HepG2 (cell line): Measurements from ENCODE around the gene SLC22A23. TPM values are rescaled to one million over a fixed set of nuclear protein-coding genes. Genes with fewer than 3 reads are reported as not detected.

Experiments
- BCL6 ChIP-seq: IDR thresholded peaks from 2 replicates; pipeline ENCODE4 v1.6.1; 2016; ENCODE audit warnings: missing genetic modification reagents, missing compliant biosample characterization
- CENPX ChIP-seq: sonication (generic); formaldehyde crosslinking; IDR thresholded peaks from 2 replicates; pipeline ENCODE4 v1.9.0; 2021; ENCODE audit warnings: mild to moderate bottlenecking, missing genetic modification reagents, moderate library complexity
- FOXO1 ChIP-seq: sonication (generic); formaldehyde crosslinking; IDR thresholded peaks from 2 replicates; pipeline ENCODE4 v1.4.0; 2020; ENCODE audit warnings: missing genetic modification reagents
- HOXA3 ChIP-seq: sonication (generic); formaldehyde crosslinking; IDR thresholded peaks from 2 replicates; pipeline ENCODE4 v1.5.0; 2020; ENCODE audit warnings: missing genetic modification reagents
- IKZF1 ChIP-seq: fragments of 450-650 bp; IDR thresholded peaks from 2 replicates; pipeline ENCODE4 v1.7.1; 2016
- KDM6A ChIP-seq: IDR thresholded peaks from 2 replicates; pipeline ENCODE4 v1.6.1; 2016; ENCODE audit warnings: low read depth
- MED1 ChIP-seq: sonication (generic); formaldehyde crosslinking; IDR thresholded peaks from 2 replicates; pipeline ENCODE4 v1.4.0; 2020; ENCODE audit warnings: missing genetic modification reagents
- NCOA1 ChIP-seq: sonication (generic); formaldehyde crosslinking; IDR thresholded peaks from 2 replicates; pipeline ENCODE4 v1.9.0; 2021; ENCODE audit warnings: missing genetic modification reagents
- NCOA2 ChIP-seq: sonication (generic); formaldehyde crosslinking; IDR thresholded peaks from 2 replicates; pipeline ENCODE4 v1.8.0; 2022; ENCODE audit warnings: inconsistent platforms
- NFATC3 ChIP-seq: sonication (generic); formaldehyde crosslinking; IDR thresholded peaks from 2 replicates; pipeline ENCODE4 v1.5.1; 2020; ENCODE audit warnings: mild to moderate bottlenecking, missing genetic modification reagents
- NR2C2 ChIP-seq: sonication (generic); formaldehyde crosslinking; IDR thresholded peaks from 2 replicates; pipeline ENCODE4 v1.4.0; 2020; ENCODE audit warnings: missing genetic modification reagents, mild to moderate bottlenecking, moderate library complexity, borderline replicate concordance
- RBFOX2 ChIP-seq: fragments of 200-400 bp; formaldehyde crosslinking; IDR thresholded peaks from 2 replicates; pipeline ENCODE4 v1.6.1; 2017; ENCODE audit warnings: low read depth, mild to moderate bottlenecking, low read length
- SIN3A ChIP-seq: IDR thresholded peaks from 2 replicates; pipeline ENCODE4 v1.6.1; 2011; ENCODE audit warnings: low read depth, mild to moderate bottlenecking, control low read depth, low read length, borderline replicate concordance
- THAP7 ChIP-seq: sonication (generic); formaldehyde crosslinking; IDR thresholded peaks from 2 replicates; pipeline ENCODE4 v1.8.1; 2023; ENCODE audit warnings: mild to moderate bottlenecking, missing genetic modification reagents
- ZBTB2 ChIP-seq: sonication (generic); formaldehyde crosslinking; IDR thresholded peaks from 2 replicates; pipeline ENCODE4 v1.8.0; 2022; ENCODE audit warnings: low read depth, missing genetic modification reagents
- ZBTB20 ChIP-seq: sonication (generic); formaldehyde crosslinking; IDR thresholded peaks from 2 replicates; pipeline ENCODE4 v1.8.1; 2023; ENCODE audit warnings: missing genetic modification reagents, low read depth, mild to moderate bottlenecking, borderline replicate concordance
- ZC3H13 ChIP-seq: sonication (generic); formaldehyde crosslinking; IDR thresholded peaks from 2 replicates; pipeline ENCODE4 v1.8.1; 2023; ENCODE audit warnings: mild to moderate bottlenecking, missing genetic modification reagents, moderate library complexity
- ZC3H4 ChIP-seq: sonication (generic); formaldehyde crosslinking; IDR thresholded peaks from 2 replicates; pipeline ENCODE4 v1.4.0; 2020; ENCODE audit warnings: missing genetic modification reagents, borderline replicate concordance
- ZMYM2 ChIP-seq: sonication (generic); formaldehyde crosslinking; IDR thresholded peaks from 2 replicates; pipeline ENCODE4 v1.8.0; 2022; ENCODE audit warnings: mild to moderate bottlenecking, missing genetic modification reagents
- ZNF44 ChIP-seq: sonication (generic); formaldehyde crosslinking; IDR thresholded peaks from 2 replicates; pipeline ENCODE4 v1.5.1; 2020; ENCODE audit warnings: mild to moderate bottlenecking, missing genetic modification reagents
- ZNF547 ChIP-seq: sonication (generic); formaldehyde crosslinking; IDR thresholded peaks from 2 replicates; pipeline ENCODE4 v1.5.1; 2020; ENCODE audit warnings: mild to moderate bottlenecking, missing genetic modification reagents
- ZNF766 ChIP-seq: sonication (generic); formaldehyde crosslinking; IDR thresholded peaks from 2 replicates; pipeline ENCODE4 v1.5.0; 2020; ENCODE audit warnings: missing genetic modification reagents, borderline replicate concordance
- ZSCAN21 ChIP-seq: sonication (generic); formaldehyde crosslinking; IDR thresholded peaks from 2 replicates; pipeline ENCODE4 v1.8.0; 2022; ENCODE audit warnings: mild to moderate bottlenecking, missing genetic modification reagents, moderate library complexity, borderline replicate concordance
- polyA plus RNA-seq, 8 experiments: library from polyadenylated mRNA; depleted of rRNA in 3 of 8; stranded (reverse) in 7 of 8; unstranded in 1 of 8; fragments of >200 nt; fragmentation: Illumina TruSeq in 4 of 8; extraction: Trizol in 4 of 8; gene quantifications; 2 replicates each; pipeline versions ENCODE4 v1.2.1 to v1.2.3, GENCODE V29; 2011 to 2016; ENCODE audit warnings: low read depth in 4 of 8, missing spikeins in 1 of 8, mixed read lengths in 1 of 8; ENCODE audit not compliant: insufficient read depth in 1 of 8
- total RNA-seq, 5 experiments: library from RNA; depleted of rRNA; stranded (reverse); fragments of >200 nt; fragmentation: Illumina TruSeq; extraction: Trizol; gene quantifications; 2 replicates each; pipeline ENCODE4 v1.2.3, GENCODE V29; 2016; ENCODE audit warnings: low read depth in 1 of 5
- TF ChIP-seq, protein P1 (sequence below): sonication (generic); formaldehyde crosslinking; IDR thresholded peaks from 2 replicates; pipeline ENCODE4 v1.4.0; 2020; ENCODE audit warnings: missing genetic modification reagents, borderline replicate concordance
- TF ChIP-seq, protein P2 (sequence below): IDR thresholded peaks from 2 replicates; pipeline ENCODE4 v1.6.1; 2012; ENCODE audit warnings: low read depth, low read length, improper control_type of control experiment

The SLC22A23 gene
- total and polyA plus RNA-seq, 2 of the 13 experiments (the other 11 are each of a cell fraction or from before 2014, with no cell fraction given): 11.8 to 17.5 TPM

- TF ChIP-seq, protein P1, sequence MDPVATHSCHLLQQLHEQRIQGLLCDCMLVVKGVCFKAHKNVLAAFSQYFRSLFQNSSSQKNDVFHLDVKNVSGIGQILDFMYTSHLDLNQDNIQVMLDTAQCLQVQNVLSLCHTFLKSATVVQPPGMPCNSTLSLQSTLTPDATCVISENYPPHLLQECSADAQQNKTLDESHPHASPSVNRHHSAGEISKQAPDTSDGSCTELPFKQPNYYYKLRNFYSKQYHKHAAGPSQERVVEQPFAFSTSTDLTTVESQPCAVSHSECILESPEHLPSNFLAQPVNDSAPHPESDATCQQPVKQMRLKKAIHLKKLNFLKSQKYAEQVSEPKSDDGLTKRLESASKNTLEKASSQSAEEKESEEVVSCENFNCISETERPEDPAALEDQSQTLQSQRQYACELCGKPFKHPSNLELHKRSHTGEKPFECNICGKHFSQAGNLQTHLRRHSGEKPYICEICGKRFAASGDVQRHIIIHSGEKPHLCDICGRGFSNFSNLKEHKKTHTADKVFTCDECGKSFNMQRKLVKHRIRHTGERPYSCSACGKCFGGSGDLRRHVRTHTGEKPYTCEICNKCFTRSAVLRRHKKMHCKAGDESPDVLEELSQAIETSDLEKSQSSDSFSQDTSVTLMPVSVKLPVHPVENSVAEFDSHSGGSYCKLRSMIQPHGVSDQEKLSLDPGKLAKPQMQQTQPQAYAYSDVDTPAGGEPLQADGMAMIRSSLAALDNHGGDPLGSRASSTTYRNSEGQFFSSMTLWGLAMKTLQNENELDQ (CRISPR knock-in tag): no peak
- peak; percentile 80 for TF ChIP-seq NR2C2 (CRISPR knock-in tag)
- no peak for TF ChIP-seq NFATC3 (CRISPR knock-in tag)
- no peak for TF ChIP-seq RBFOX2
- TF ChIP-seq IKZF1: no peak
- TF ChIP-seq ZBTB20: peak; percentile 56; the same call in 1 of the 2 replicates
- TF ChIP-seq NCOA1 (CRISPR knock-in tag): no peak
- no peak for TF ChIP-seq SIN3A
- TF ChIP-seq CENPX (CRISPR knock-in tag): no peak
- no peak for TF ChIP-seq ZC3H13 (CRISPR knock-in tag)
- TF ChIP-seq BCL6: peak; percentile 64
- 0 out of 2 replicates have a peak, but pooled peaks have one; percentile 14 for TF ChIP-seq ZNF44 (CRISPR knock-in tag)
- TF ChIP-seq ZC3H4 (CRISPR knock-in tag): no peak
- TF ChIP-seq KDM6A: peak; percentile 90; the same call in 1 of the 2 replicates
- TF ChIP-seq ZNF547 (CRISPR knock-in tag): peak; percentile 13; the same call in 1 of the 2 replicates
- TF ChIP-seq THAP7 (CRISPR knock-in tag): 0 out of 2 replicates have a peak, but pooled peaks have one; percentile 55
- TF ChIP-seq ZBTB2: no peak
- peak; percentile 62; the same call in 1 of the 2 replicates for TF ChIP-seq ZSCAN21 (CRISPR knock-in tag)
- TF ChIP-seq NCOA2 (CRISPR knock-in tag): peak; percentile 78
- TF ChIP-seq FOXO1 (CRISPR knock-in tag): 0 out of 2 replicates have a peak, but pooled peaks have one; percentile 20
- 0 out of 2 replicates have a peak, but pooled peaks have one; percentile 16 for TF ChIP-seq ZNF766 (CRISPR knock-in tag)
- 0 out of 2 replicates have a peak, but pooled peaks have one; percentile 35 for TF ChIP-seq ZMYM2 (CRISPR knock-in tag)
- TF ChIP-seq, protein P2, sequence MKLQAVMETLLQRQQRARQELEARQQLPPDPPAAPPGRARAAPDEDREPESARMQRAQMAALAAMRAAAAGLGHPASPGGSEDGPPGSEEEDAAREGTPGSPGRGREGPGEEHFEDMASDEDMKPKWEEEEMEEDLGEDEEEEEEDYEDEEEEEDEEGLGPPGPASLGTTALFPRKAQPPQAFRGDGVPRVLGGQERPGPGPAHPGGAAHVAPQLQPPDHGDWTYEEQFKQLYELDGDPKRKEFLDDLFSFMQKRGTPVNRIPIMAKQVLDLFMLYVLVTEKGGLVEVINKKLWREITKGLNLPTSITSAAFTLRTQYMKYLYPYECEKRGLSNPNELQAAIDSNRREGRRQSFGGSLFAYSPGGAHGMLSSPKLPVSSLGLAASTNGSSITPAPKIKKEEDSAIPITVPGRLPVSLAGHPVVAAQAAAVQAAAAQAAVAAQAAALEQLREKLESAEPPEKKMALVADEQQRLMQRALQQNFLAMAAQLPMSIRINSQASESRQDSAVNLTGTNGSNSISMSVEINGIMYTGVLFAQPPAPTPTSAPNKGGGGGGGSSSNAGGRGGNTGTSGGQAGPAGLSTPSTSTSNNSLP: peak; percentile 50; the same call in 1 of the 2 replicates
- peak; percentile 88 for TF ChIP-seq HOXA3 (CRISPR knock-in tag)
- TF ChIP-seq MED1 (CRISPR knock-in tag): peak; percentile 91
Measured at GRCh38 chr6:3366596-3367413, 90.0 kb downstream of the SLC22A23 start (continued).
